Fibroblast of skin of right biceps (primary cell): Measurements from ENCODE around the gene ITPK1.

Source experiments
- DNase-seq: peaks from one replicate; pipeline ENCODE4 v3.0.0-alpha.2; 2013

ITPK1 gene

GRCh38 chr14:92984082-92984788 lies 131.5 kb downstream of the ITPK1 start:
- DNase-seq: no peak

DNA sequence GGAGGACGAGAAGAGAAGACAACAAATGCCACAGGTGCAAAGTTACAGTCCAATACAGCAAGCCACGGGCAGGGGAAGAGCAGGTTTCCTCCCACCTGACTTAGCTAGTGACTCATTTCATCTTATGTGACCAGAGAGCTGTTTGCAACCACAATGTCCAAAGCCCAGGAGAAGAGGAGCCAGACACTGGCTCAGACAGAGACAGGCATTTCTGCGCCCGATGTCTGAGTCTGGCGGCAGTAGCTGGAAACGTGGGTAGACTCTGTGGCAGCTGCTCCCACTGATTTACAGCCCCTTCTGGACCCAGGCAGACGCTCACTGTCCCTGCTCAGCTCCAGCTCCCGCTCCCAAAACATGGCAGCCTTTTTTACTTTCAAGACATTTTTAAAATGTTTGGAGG lies 132.8 kb downstream of the ITPK1 start:
- no peak for DNase-seq

DNA sequence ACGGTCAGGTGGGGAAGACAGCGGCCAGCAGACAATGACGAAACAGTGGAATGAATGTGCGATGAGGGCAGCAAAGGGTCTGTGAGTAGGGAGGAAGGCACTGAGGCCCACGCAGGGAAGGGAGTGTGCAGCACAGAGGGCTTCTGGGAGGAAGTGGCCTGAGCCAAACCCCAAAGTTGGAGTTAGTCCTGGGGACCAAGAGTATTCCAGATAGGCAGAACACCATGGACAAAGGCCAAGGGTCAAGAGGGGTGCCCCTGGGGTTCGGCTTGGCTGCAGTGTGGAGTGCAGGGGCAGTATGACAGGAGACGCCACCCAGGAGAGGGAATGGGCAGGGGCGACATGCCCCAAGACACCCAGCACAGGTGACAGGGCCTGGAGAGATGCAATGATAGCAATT lies 134.0 kb downstream of the ITPK1 start:
- no peak for DNase-seq

DNA sequence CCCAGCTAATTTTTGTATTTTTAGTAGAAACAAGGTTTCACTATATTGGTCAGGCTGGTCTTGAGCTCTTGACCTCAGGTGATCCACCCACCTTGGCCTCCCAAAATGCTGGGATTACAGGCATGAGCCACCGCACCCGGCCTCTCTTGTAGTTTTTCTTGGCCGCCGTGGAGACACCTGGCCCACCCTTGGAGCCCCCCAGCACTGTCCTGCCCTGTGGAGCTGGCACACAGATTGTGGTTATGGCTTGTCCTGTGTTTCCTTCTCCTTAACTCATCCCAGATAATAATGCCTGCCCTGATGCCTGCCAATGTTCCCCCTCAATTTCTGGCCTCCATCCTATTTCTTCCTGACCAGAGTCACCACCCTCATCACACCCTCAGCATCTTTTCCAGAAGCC lies 134.9 kb downstream of the ITPK1 start:
- no peak for DNase-seq

DNA sequence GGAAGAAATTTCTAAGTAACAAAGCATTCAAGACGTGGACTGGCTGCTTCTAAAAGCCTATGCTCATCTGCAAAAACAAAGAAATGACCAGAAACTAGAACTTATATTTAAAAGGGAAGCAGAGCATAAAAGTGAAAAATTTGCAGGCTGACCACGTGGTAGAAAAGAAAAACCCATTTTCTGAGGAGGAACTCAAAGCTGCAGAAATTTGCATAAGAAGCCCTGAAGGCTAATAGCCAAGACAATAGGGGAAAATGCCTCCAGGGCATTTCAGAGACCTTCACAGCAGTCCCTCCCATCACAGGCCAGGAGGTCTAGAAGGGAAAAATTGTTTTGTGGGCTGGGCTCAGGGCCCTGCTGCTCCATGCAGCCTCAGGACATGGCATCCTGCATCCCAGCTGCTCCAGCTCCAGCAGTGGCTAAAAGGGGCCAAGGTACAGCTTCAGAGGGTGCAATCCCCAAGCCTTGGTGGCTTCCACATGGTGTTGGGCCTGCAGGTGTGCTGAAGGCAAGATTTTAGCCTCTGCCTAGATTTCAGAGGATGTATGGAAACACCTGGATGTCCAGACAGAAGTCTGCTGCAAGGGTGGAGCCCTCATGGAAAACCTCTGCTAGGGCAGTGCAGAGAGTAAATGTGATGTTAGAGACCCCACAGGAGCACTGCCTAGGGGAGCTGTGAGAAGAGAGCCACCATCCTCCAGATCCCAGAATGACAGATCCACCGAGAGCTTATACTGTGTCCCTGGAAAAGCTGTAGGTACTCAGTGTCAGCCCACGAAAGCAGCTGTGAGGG lies 137.3 kb downstream of the ITPK1 start:
- no peak for DNase-seq

GRCh38 chr14:92976268-92976667 lies 139.5 kb downstream of the ITPK1 start:
- DNase-seq: no peak

GRCh38 chr14:92974541-92975345 lies 141.0 kb downstream of the ITPK1 start:
- no peak for DNase-seq

- no peak for DNase-seq
Measured at GRCh38 chr14:92973798-92974372, 141.8 kb downstream of the ITPK1 start.

GRCh38 chr14:92973261-92973797 lies 142.4 kb downstream of the ITPK1 start:
- no peak for DNase-seq

DNA sequence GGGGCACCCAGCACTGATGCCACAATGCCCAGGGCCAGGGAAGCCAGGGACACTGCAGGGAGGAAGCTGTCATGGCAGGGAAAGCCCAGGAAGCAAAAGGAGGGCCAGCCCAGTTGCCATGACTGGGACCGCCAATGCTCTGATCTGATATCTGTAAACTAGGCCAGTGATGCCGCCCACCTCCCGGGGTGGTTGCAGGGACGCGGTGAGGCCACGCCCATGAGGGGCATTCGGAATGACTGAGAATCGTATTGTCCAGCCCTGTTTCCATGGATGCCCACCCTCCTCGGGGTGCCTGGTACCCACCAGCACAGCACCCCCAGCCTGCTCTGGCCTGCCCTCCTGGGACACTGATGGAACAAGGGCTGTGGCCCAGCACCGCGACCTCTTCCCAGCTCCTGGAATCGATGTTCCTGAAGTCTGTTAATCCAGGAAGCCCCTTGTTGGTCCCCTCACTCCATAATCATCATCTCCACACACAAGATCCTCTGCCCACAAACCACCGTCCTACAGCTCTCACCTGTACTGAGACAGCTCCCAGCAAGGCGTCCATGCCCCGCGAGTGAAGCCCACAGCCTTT lies 144.0 kb downstream of the ITPK1 start:
- no peak for DNase-seq

DNA sequence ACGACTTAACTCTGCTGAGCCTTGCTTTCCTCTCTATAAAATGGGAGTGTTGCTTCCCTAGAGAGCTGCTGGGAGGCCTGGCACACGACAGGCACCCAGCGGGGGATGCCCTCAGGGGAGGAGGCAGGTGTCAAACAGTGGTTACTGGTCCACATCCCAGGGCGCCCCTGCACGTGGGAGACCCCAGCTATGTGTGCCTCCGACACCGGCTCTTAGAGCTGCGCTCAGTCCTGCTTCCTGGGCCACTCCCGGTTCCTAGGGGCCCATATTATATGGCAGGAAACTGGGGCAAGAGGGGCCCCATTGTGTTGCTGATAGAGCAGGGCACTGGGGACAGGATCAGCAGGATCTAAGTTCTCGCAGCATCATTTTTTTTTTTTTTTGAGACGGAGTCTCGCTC lies 145.5 kb downstream of the ITPK1 start:
- no peak for DNase-seq

GRCh38 chr14:92969871-92970270 lies 145.9 kb downstream of the ITPK1 start:
- DNase-seq: no peak

GRCh38 chr14:92969430-92969829 lies 146.3 kb downstream of the ITPK1 start:
- no peak for DNase-seq

DNA sequence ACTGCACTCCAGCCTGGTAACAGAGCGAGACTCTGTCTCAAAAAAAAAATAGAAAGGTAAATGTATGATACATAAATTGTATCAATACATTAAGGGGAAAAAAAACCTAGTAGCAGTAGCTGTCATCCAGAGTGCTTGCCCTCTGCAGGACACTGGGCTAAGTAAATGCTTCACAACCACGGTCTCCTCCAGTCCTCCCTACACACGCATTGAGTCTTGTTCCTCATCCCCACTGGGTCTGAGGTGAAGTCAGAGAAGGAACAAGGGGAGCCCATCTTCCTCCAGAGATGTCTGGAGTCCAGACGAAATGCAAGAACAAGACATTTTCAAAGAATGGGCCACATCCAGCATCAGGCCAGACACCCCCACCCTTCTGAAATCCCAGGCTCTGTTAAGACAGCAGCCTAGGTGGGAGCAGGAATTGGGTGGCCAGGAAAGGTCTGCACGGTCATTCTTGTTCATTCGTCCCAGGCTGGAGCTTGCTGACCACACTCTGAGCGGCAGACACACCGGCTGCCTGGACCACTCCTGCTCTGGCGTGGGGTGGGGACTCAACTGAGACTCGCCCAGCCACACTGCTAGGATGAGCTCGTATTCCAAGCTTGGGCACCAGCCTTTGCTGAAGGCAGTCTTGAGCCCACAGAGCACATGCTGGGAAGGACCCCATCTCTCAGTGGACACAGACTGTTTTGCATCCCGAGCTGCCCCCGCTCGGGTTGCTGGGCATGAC lies 147.3 kb downstream of the ITPK1 start:
- DNase-seq: no peak

DNA sequence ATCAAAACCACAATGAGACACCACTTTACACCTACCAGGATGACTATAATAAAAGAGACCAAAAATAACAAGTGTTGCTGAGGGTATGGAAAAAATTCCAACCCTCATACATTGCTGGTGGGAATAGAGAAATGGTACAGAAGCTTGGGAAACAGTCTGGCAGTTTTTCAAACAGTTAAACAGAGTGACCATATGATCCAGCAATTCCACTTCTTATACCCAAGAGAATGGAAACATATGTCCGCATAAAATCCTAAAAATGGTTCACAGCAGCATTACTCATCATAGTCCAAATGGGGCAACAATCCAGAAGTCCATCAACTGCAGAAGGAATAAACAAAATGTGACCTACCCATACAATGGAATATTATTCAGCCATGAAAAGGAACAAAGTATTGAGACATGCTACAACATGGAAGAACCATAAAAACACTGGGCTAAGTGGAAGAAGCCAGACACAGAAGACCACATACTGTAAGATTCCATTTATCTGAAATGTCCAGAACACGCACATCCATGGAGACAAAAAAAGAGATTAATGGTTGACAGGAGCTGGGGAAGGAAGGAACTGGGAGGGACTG lies 148.3 kb downstream of the ITPK1 start:
- DNase-seq: peak; percentile 56

- DNase-seq: no peak
Measured at GRCh38 chr14:92965281-92965680, 150.4 kb downstream of the ITPK1 start.

- no peak for DNase-seq
Measured at GRCh38 chr14:92964124-92965109, 151.3 kb downstream of the ITPK1 start.

DNA sequence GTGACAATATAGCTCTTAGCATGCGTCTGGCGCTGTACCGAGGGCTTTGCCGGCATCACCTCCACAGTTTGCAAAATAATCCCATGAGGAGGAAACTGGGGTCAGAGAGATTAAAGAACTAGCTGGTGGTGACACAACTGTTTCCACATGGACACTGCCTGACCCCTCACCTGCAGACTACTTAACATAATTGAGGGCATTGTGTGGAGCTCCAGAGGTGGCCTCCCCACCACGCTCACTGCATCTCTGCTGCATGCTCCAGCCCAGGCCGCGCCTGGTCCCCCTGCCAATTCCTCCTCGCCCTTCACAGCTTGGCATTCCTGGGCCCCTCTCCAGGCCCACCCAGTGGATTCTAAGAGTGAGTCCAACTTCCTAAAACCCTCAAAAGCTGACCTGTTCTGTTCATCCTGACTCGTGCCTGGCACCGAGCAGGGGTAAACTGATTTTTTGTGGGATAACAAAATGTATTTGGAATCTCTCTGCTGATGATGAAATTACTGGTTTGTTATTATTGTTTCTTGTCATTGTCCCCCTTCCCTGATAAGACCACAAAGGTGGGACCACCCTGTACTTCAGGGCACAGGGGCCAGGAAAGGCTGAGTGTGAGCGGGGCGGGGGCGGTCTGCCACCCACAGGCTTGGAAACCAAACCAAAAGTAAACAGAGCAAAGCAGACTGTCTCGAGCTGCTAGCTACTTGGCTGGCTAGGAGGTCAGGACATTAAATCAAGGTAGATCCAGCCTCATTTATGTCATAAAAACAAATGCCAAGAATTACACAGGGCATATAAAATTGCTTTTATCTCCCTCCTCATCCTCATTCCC lies 152.2 kb downstream of the ITPK1 start:
- DNase-seq: no peak

- no peak for DNase-seq
Measured at GRCh38 chr14:92962831-92963095, 153.0 kb downstream of the ITPK1 start.
